Panc1 (cell line): ENCODE measurements around the gene KRTAP10-2. TPM values are rescaled to one million over a fixed set of nuclear protein-coding genes. Genes with fewer than 3 reads are reported as not detected.

Experiments
- ATAC-seq: fragments of 200-7000 bp; cut with Tn5 transposase; 2 replicates; pipeline ENCODE4 v1.9.1; 2020; ENCODE audit warnings: mild to moderate bottlenecking, moderate library complexity
- BruUV-seq: library from RNA; stranded (reverse); fragments of 400-500 nt; replicated peaks from 2 replicates; lab custom pipeline; 2021; lab: Mats Ljungman, UMichigan
- CTCF ChIA-PET: fragments of 300-600 bp; sonication (Branson Sonifier 250); formaldehyde crosslinking; loops from one replicate; lab custom pipeline; 2022; ENCODE audit warnings: antibody characterized with exemption; lab: Charles Lee
- POLR2A ChIA-PET: fragments of 300-600 bp; sonication (Branson Sonifier 250); formaldehyde crosslinking; loops from one replicate; lab custom pipeline; 2022; ENCODE audit warnings: antibody characterized with exemption; lab: Charles Lee
- DNase-seq: peaks from one replicate; pipeline ENCODE4 v3.0.0-alpha.2; 2010; ENCODE audit warnings: low read depth, low spot score
- H3K27ac ChIP-seq: 2 replicates; pipeline ENCODE4 v1.5.1; 2011; ENCODE audit warnings: mild to moderate bottlenecking, low read length, inconsistent platforms
- H3K27me3 ChIP-seq: fragments of 200-500 bp; sonication (Bioruptor generic); 2 replicates; pipeline ENCODE4 v1.6.0; 2014; ENCODE audit warnings: low read length, inconsistent platforms; ENCODE audit not compliant: control insufficient read depth, insufficient read depth
- H3K36me3 ChIP-seq: fragments of 200-500 bp; sonication (Bioruptor generic); 2 replicates; pipeline ENCODE4 v1.5.1; 2014; ENCODE audit warnings: inconsistent platforms, mild to moderate bottlenecking, low read length, moderate library complexity; ENCODE audit not compliant: control insufficient read depth, insufficient read depth
- H3K4me1 ChIP-seq: 2 replicates; pipeline ENCODE4 v1.5.1; 2011; ENCODE audit warnings: inconsistent platforms, mild to moderate bottlenecking, low read length, moderate library complexity; ENCODE audit not compliant: control insufficient read depth, insufficient read depth
- H3K4me3 ChIP-seq, 2 experiments: 2 replicates each; pipeline ENCODE4 v1.5.1; 2011 to 2012; ENCODE audit warnings: low read depth in 2 of 2, low read length in 2 of 2, mild to moderate bottlenecking in 2 of 2, inconsistent platforms in 1 of 2, moderate library complexity in 1 of 2
- H3K9me3 ChIP-seq: fragments of 200-500 bp; sonication (Bioruptor generic); 2 replicates; pipeline ENCODE4 v1.5.1; 2014; ENCODE audit warnings: low read depth, mild to moderate bottlenecking, inconsistent platforms, low read length, moderate library complexity; ENCODE audit not compliant: control insufficient read depth, insufficient read depth
- POLR2AphosphoS5 ChIP-seq: IDR thresholded peaks from 2 replicates; pipeline ENCODE4 v1.6.1; 2012; ENCODE audit warnings: mild to moderate bottlenecking, low read depth, low read length, moderate library complexity
- SIN3A ChIP-seq: IDR thresholded peaks from 2 replicates; pipeline ENCODE4 v1.6.1; 2012; ENCODE audit warnings: low read depth, mild to moderate bottlenecking, low read length, moderate library complexity, borderline replicate concordance; ENCODE audit not compliant: insufficient read depth
- TCF7L2 ChIP-seq: IDR thresholded peaks from 2 replicates; pipeline ENCODE4 v1.6.1; 2011; ENCODE audit warnings: mild to moderate bottlenecking, low read depth, low read length, inconsistent platforms
- in situ Hi-C: cut with HindIII; loops from 2 replicates; pipeline ENCODE4 v1.10.0; 2016; ENCODE audit warnings: low sequenced_read_pairs, low pct_unique_long_range_greater_than_20kb
- intact Hi-C: fragments of 100-400 bp; cut with micrococcal nuclease; formaldehyde crosslinking; loops from one replicate; pipeline ENCODE4 v1.10.0; 2022; ENCODE audit not compliant: unreplicated experiment
- total RNA-seq: library from RNA; stranded (reverse); gene quantifications from one replicate; pipeline ENCODE4 v1.2.1, GENCODE V29; 2021; ENCODE audit not compliant: unreplicated experiment
- TF ChIP-seq, protein P1 (sequence below), 2 experiments: IDR thresholded peaks; 2 replicates each; pipeline ENCODE4 v1.6.1; 2011 to 2012; ENCODE audit warnings: low read depth in 2 of 2, control low read depth in 1 of 2, low read length in 1 of 2, mild to moderate bottlenecking in 1 of 2, moderate library complexity in 1 of 2; ENCODE audit not compliant: insufficient read depth in 1 of 2
- TF ChIP-seq, protein P2 (sequence below): fragments of 450-650 bp; IDR thresholded peaks from 2 replicates; pipeline ENCODE4 v1.5.1; 2017; ENCODE audit warnings: mild to moderate bottlenecking

Gene KRTAP10-2
- total RNA-seq, 1 experiment from 2014 or later = not detected

DNA sequence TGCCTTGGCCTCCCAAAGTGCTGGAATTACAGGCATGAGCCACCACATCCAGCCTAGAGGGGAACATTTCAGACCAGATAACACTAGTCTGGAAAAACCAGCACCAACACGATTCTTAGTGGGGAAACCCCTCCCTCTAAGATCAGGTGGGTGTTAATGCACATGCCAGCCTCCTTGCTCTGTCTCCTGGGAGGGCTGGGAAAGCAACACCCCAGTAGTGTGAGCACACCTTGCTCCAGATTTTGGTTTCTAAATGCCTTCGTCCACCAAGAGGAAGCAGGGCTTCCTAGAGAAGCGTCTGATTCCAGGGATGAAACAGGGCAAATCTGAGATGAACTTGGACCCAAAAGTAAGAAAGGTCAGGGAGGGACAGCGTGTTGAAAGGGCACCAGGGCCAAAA is 20.0 kb upstream of the KRTAP10-2 start:
- H3K4me1 ChIP-seq = peaks cover 5% of the 10 kb centered on the region; the same call in 1 of the 2 replicates
- ChIA-PET CTCF (no interaction called here), POLR2A (no interaction called here)
- no peak for DNase-seq
- in situ Hi-C loops = no loop called here
- no peak for TF ChIP-seq POLR2AphosphoS5
- TF ChIP-seq, protein P1, sequence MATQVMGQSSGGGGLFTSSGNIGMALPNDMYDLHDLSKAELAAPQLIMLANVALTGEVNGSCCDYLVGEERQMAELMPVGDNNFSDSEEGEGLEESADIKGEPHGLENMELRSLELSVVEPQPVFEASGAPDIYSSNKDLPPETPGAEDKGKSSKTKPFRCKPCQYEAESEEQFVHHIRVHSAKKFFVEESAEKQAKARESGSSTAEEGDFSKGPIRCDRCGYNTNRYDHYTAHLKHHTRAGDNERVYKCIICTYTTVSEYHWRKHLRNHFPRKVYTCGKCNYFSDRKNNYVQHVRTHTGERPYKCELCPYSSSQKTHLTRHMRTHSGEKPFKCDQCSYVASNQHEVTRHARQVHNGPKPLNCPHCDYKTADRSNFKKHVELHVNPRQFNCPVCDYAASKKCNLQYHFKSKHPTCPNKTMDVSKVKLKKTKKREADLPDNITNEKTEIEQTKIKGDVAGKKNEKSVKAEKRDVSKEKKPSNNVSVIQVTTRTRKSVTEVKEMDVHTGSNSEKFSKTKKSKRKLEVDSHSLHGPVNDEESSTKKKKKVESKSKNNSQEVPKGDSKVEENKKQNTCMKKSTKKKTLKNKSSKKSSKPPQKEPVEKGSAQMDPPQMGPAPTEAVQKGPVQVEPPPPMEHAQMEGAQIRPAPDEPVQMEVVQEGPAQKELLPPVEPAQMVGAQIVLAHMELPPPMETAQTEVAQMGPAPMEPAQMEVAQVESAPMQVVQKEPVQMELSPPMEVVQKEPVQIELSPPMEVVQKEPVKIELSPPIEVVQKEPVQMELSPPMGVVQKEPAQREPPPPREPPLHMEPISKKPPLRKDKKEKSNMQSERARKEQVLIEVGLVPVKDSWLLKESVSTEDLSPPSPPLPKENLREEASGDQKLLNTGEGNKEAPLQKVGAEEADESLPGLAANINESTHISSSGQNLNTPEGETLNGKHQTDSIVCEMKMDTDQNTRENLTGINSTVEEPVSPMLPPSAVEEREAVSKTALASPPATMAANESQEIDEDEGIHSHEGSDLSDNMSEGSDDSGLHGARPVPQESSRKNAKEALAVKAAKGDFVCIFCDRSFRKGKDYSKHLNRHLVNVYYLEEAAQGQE (IDR thresholded peaks at IDR 0.05; ENCODE audit: insufficient read depth in 1 of 2, low read depth in 2 of 2, low read length in 1 of 2) = no peak
- no peak for TF ChIP-seq SIN3A
- TF ChIP-seq, protein P2, sequence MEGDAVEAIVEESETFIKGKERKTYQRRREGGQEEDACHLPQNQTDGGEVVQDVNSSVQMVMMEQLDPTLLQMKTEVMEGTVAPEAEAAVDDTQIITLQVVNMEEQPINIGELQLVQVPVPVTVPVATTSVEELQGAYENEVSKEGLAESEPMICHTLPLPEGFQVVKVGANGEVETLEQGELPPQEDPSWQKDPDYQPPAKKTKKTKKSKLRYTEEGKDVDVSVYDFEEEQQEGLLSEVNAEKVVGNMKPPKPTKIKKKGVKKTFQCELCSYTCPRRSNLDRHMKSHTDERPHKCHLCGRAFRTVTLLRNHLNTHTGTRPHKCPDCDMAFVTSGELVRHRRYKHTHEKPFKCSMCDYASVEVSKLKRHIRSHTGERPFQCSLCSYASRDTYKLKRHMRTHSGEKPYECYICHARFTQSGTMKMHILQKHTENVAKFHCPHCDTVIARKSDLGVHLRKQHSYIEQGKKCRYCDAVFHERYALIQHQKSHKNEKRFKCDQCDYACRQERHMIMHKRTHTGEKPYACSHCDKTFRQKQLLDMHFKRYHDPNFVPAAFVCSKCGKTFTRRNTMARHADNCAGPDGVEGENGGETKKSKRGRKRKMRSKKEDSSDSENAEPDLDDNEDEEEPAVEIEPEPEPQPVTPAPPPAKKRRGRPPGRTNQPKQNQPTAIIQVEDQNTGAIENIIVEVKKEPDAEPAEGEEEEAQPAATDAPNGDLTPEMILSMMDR = no peak
- no peak for TF ChIP-seq TCF7L2
- no peak overlapping the region for H3K27ac ChIP-seq
- H3K27me3 ChIP-seq = no peaks in the 10 kb centered on the region
- no peaks in the 10 kb centered on the region for H3K36me3 ChIP-seq
- intact Hi-C loops = no loop called here
- H3K9me3 ChIP-seq = no peaks in the 10 kb centered on the region
- H3K4me3 ChIP-seq = no peak overlapping the region
- no peak for ATAC-seq
- no TSS peak for BruUV-seq

DNA sequence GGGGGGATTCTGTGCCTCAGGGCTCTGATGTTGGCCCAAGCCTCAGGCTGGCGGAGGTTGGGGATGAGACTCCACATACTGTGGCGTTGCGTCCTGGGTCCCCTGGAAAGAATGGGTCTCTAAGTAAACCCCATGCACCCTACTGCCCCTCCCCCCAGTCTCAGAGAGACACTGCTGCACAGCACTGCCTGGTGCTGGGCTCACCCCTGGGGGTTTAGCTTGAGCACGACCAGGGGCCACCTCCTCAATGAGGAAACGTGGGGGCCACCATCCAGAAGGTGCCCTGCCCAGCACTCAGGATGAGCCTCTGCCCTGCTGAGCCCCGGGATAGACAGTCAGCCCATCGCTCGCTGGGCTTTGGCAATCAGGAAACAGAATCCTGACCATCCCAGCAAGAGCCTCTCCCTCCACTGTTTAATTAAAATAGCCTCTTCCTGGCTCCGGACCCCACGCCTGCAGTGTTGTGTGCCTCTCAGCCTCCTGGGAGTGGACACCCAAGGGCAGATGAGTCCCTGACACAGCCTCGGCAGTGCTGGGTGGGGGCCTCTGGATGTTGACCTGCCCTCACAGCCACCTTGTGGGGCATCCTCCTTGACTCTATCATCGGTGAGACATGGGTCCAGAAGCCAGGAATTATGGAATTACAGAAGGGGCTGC is 18.7 kb upstream of the KRTAP10-2 start:
- Histone ChIP-seq H3K4me3 (no peak overlapping the region), H3K4me1 (peaks cover 5% of the 10 kb centered on the region; the same call in 1 of the 2 replicates), H3K27me3 (no peaks in the 10 kb centered on the region), H3K9me3 (no peaks in the 10 kb centered on the region), H3K36me3 (no peaks in the 10 kb centered on the region), H3K27ac (no peak overlapping the region)
- no peak for TF ChIP-seq TCF7L2
- TF ChIP-seq, protein P2 = no peak
- no peak for TF ChIP-seq POLR2AphosphoS5
- TF ChIP-seq, protein P1 (IDR thresholded peaks at IDR 0.05; ENCODE audit: insufficient read depth in 1 of 2, low read depth in 2 of 2, low read length in 1 of 2) = no peak
- no peak for TF ChIP-seq SIN3A
- ChIA-PET CTCF (no interaction called here), POLR2A (interaction anchor here (0.6 kb wide), 1 partner anchor 9 kb away, joined by 3 read pairs; no protein-coding TSS in a partner anchor)
- ATAC-seq (no peak), DNase-seq (no peak)
- in situ Hi-C loops = no loop called here
- intact Hi-C loops = no loop called here
- no TSS peak for BruUV-seq
